Glutamatergic neuron (in vitro differentiated cells): Measurements from ENCODE around the gene TRMT2B. TPM values are rescaled to one million over a fixed set of nuclear protein-coding genes. Genes with fewer than 3 reads are reported as not detected.

ENCODE experiments used
- DNase-seq: peaks from one replicate; pipeline ENCODE4 v3.0.0; 2022
- H3K27ac Mint-ChIP-seq: one replicate; pipeline ENCODE4 v1.8.0; 2020; ENCODE audit warnings: mild to moderate bottlenecking, mixed read lengths, inconsistent platforms; ENCODE audit not compliant: unreplicated experiment
- H3K27me3 Mint-ChIP-seq: one replicate; pipeline ENCODE4 v1.8.0; 2020; ENCODE audit warnings: mild to moderate bottlenecking, moderate library complexity, mixed read lengths, inconsistent platforms; ENCODE audit not compliant: unreplicated experiment
- H3K36me3 Mint-ChIP-seq: one replicate; pipeline ENCODE4 v1.8.0; 2020; ENCODE audit warnings: mild to moderate bottlenecking, mixed read lengths, inconsistent platforms; ENCODE audit not compliant: unreplicated experiment
- H3K4me1 Mint-ChIP-seq: one replicate; pipeline ENCODE4 v1.8.0; 2020; ENCODE audit warnings: mild to moderate bottlenecking, low read depth, mixed read lengths, inconsistent platforms; ENCODE audit not compliant: unreplicated experiment
- H3K4me3 Mint-ChIP-seq: one replicate; pipeline ENCODE4 v1.8.0; 2020; ENCODE audit warnings: mild to moderate bottlenecking, mixed read lengths, inconsistent platforms; ENCODE audit not compliant: unreplicated experiment
- H3K9me3 Mint-ChIP-seq: one replicate; pipeline ENCODE4 v1.8.0; 2020; ENCODE audit warnings: mild to moderate bottlenecking, moderate library complexity, mixed read lengths, inconsistent platforms; ENCODE audit not compliant: unreplicated experiment
- CTCF ChIP-seq: fragments of 200-600 bp; sonication (generic); IDR thresholded peaks from one replicate; pipeline ENCODE4 v1.5.0; 2021; ENCODE audit not compliant: partially characterized antibody, unreplicated experiment
- long read RNA-seq: library from polyadenylated mRNA; unstranded; transcript quantifications from one replicate; pipeline ENCODE4 v2.0.0, GENCODE V29; 2020; ENCODE audit not compliant: unreplicated experiment
- total RNA-seq: library from RNA; stranded (reverse); fragmentation: NEBNext Ultra II Directional; extraction: Animal tissue kit (Norgen Biotek cat#: 25700); gene quantifications from one replicate; pipeline ENCODE4 v1.2.1, GENCODE V29; 2021; ENCODE audit not compliant: unreplicated experiment

Gene TRMT2B, protein sequence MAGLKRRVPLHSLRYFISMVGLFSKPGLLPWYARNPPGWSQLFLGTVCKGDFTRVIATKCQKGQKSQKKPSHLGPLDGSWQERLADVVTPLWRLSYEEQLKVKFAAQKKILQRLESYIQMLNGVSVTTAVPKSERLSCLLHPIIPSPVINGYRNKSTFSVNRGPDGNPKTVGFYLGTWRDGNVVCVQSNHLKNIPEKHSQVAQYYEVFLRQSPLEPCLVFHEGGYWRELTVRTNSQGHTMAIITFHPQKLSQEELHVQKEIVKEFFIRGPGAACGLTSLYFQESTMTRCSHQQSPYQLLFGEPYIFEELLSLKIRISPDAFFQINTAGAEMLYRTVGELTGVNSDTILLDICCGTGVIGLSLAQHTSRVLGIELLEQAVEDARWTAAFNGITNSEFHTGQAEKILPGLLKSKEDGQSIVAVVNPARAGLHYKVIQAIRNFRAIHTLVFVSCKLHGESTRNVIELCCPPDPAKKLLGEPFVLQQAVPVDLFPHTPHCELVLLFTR
- total RNA-seq = 5.1 TPM
- long read RNA-seq = 0 reads

DNA sequence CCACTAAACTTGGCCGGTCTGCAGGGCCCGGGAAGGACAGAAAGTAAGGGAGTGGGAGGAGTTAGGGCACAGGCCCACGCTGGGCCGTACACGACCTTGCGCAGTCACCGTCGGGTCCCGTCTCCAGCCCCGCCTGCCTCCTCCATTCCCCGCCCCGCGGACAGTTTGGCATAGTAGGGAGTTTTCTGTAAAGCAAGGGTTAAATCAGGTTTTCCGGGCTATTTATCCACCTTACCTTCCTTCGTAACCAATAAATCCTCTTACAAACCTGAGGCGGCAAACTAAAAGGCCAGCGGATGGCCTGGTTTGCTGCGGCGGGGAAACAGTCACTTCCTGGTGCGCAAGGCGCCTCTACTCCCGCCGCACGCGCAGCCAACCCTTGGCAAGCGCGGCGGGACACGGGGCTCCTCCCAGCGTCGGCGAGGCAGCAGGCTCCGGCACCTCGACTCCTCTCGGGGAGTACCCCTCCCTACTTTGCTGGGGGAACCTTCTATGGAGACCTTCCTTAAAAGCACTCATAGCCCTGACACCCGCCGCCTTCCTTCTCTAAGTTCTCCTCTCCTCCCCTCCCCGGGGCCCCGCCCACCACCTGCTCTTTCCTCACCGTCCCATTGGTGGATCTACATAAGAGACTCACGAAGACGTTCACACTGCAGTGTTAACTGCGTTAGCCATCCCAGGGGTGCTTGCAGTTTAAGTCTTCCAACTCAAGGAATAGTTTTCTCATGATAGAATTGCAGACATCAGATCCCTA lies at the start of gene TRMT2B:
TRMT2B (minus strand) TSS at position 563 of the 754 bp plus-strand sequence. CDS start 9,822 bp downstream, outside the sequence.
- Mint-ChIP-seq H3K27ac (no peak within 1 kb of the TSS), H3K4me3 (peak within 1 kb of the TSS; percentile 87), H3K9me3 (no peaks in the 10 kb centered on the region), H3K36me3 (no peaks in the 10 kb centered on the region), H3K27me3 (no peaks in the 10 kb centered on the region), H3K4me1 (no peaks in the 10 kb centered on the region)
- no peak for TF ChIP-seq CTCF
- DNase-seq = peak; percentile 65

DNA sequence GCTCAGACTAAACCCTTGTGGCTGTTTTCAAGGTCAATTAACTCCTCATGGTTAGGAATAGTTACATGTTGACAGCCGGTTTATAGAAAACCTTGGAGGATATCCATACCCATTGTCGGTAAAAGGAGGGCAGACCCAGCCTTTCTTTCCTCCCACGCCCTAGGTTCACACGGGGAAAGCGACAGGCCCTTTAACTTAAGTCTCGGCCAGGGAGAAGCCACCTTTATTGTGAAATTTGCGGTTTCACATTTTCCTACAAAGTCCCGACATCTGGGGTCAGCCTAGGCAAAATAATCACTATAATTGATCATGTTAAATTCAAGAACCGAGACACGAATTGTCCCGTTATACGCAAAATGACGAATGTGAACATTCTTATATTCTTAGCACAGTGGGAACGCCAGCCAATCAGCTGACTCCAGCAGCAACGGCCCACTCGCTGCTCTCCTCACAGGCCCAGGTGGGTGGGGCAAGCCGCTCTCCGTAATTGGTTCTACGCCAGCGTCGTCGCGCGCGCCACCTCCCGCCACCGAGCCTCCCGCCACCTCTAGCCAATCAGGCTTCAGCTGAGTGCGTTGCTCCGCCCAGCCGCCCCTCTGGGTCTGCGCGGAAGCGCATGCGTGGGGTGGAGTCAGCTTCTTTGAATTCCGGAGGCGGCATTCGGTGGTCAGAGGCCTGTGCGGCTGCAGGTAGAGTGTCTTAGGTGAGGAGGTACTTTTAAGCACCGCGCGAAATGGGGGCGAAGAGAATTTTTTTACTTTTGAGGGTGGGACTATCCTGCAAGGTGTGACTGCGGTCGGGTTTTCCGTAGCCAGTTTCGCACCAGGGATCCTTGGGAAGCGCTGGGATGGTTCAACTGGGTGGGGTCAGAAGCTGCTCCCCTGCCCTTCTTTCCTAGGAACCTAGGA lies 45.9 kb upstream of the TRMT2B start, which contains the start of gene CENPI:
CENPI (plus strand) TSS at position 659 of the 908 bp plus-strand sequence. CDS start 2,867 bp downstream, outside the sequence.
- Mint-ChIP-seq H3K4me1 (peaks cover 2% of the 10 kb centered on the region), H3K36me3 (no peaks in the 10 kb centered on the region), H3K4me3 (peak within 1 kb of the TSS; percentile 96), H3K9me3 (peaks cover 2% of the 10 kb centered on the region), H3K27me3 (no peaks in the 10 kb centered on the region), H3K27ac (peak within 1 kb of the TSS; percentile 84)
- peak; percentile 91 for DNase-seq
- no peak for TF ChIP-seq CTCF

GRCh38 chrX:101091817-101092216 lies 39.9 kb upstream of the TRMT2B start:
- Mint-ChIP-seq H3K4me1 (no peaks in the 10 kb centered on the region), H3K36me3 (no peaks in the 10 kb centered on the region), H3K9me3 (no peaks in the 10 kb centered on the region), H3K27ac (no peak overlapping the region), H3K27me3 (peaks cover 1% of the 10 kb centered on the region), H3K4me3 (no peak overlapping the region)
- no peak for DNase-seq
- TF ChIP-seq CTCF = no peak

- H3K4me1 Mint-ChIP-seq = peaks cover 2% of the 10 kb centered on the region
- no peak for DNase-seq
- no peaks in the 10 kb centered on the region for H3K9me3 Mint-ChIP-seq
- no peak overlapping the region for H3K27ac Mint-ChIP-seq
- no peak for TF ChIP-seq CTCF
- H3K4me3 Mint-ChIP-seq = no peak overlapping the region
- H3K36me3 Mint-ChIP-seq = no peaks in the 10 kb centered on the region
- H3K27me3 Mint-ChIP-seq = no peaks in the 10 kb centered on the region
These were observed 29.3 kb upstream of the TRMT2B start for GRCh38 chrX:101081231-101081630.
